GM19467 (cell line): Measurements from ENCODE around the gene THRB.
"Not testable (repeated sequence)": the region's sequence is repeated elsewhere in the genome, so short reads cannot be mapped to it uniquely, and the experiment has no call there.

Source experiments
- ATAC-seq: cut with Tn5 transposase; IDR thresholded peaks from one replicate; pipeline ENCODE4 v1.9.1; 2021; ENCODE audit warnings: mild to moderate bottlenecking, moderate library complexity; ENCODE audit not compliant: unreplicated experiment

Gene THRB

GRCh38 chr3:24128199-24129005 lies 366.2 kb downstream of the THRB start:
- no peak for ATAC-seq

GRCh38 chr3:24123596-24123995 lies 371.1 kb downstream of the THRB start:
- no peak for ATAC-seq

GRCh38 chr3:24120434-24120833 lies 374.2 kb downstream of the THRB start:
- ATAC-seq, result no peak

DNA sequence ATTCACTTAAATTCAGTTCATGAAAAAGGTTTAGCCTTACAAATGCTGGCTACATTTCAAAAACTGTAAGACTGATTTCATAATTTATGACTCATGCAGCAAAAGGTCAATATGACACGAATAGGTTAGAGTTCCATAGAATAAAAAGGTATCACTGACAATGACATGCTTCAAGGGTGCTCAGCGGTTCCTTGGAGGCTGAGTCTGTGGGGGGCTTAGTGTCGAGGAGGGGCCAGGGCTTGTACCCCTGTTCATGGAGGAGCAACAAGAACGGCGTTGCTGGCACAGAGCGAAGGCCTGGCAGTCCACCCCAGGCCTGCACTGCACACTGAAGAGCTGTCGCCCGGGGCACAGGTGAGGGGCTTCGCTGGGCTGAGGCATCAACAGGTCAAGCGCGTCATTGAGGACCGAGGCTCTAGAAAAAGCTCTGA lies 375.3 kb downstream of the THRB start:
- no peak for ATAC-seq

DNA sequence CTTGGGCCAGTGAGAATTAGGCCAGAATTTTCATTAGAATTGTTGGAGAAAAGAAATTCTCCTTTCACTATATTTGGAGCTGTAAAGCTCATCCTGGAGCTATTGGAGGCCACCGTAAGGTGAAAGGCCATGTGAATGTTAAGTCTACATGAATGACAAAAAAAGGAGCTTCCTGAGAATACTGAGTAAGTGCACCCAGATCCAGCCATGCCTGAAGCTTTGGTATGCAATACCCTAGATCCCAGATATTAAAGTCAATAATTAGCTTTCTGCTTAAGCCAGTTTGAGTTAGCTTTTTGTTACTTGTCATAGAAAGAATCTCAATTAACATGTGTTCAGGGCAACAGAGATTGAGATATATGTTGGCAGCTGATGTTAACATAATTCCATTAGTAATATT lies 377.1 kb downstream of the THRB start:
- no peak for ATAC-seq

GRCh38 chr3:24111711-24112110 lies 382.9 kb downstream of the THRB start:
- no peak for ATAC-seq

DNA sequence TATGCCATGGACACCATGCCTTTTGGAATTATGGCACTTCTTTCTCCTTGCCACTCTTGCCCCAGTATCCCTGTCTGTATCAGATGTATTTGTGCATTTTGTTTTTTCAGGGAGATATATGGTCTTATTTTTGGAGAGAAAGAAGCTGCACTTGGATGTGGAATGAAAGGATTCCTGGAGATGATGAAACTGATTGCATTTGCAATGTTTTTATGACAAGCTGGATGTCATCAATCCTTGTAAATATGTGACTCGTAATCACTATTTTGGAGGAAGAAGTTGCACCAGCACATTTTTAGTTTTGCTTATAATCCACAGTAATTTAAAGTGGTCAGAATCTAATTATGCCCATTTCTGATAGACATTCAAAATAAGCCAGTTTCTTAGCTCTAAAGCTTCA lies 384.6 kb downstream of the THRB start:
- ATAC-seq, result no peak

DNA sequence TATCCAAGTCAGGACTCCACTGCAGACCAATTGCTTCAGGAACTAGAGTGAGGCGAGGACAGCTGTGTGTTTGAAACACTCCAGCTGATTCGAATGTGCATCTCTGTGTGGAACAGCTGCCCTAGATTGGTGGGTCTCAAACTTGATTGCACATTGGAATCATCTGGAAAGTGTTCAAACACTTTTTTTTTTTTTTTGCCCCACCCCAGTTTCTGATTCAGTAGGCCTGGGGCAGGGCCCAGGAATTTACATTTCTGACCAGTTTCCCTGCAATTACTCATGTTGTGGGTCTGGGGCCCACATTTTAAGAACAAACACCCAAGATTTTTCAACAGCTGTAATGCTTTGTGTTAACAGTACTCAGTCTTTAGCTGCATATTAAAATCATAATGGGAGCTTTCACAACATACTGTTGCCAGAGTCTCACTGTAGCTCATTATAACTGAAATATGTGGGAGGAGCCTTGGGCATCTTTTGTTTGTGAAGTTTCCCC lies 392.9 kb downstream of the THRB start:
- no peak for ATAC-seq

- ATAC-seq, result no peak
Observed at GRCh38 chr3:24100696-24101402, 393.8 kb downstream of the THRB start.

DNA sequence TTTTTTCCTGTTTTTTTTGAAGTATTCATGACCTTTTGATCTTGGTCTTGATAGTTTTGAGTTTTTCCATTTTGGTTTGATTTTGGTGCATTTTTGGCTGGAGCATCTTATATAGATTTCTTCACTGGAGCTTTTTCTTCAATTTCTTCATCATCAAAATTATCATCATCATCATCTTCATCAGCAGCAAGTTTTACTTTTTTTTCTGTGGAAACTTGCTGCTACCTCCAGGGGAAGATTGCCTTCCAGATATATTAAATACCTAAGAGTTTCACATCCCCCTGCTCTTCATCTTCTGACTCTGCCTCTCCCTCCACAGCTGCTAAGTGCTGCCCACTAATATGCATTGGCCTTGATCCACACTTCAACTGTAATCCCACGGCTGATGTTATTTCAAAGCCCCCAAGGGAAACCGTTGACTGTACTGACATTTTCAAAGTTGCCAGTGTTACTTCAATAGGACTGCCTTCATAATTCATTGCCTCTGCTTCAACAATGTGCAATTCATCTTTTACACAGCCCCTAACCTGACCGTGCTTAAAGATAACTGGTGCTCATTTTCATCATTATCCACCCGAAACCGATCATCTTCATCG lies 397.9 kb downstream of the THRB start:
- no peak for ATAC-seq

GRCh38 chr3:24096271-24096670 lies 398.4 kb downstream of the THRB start:
- no peak for ATAC-seq

DNA sequence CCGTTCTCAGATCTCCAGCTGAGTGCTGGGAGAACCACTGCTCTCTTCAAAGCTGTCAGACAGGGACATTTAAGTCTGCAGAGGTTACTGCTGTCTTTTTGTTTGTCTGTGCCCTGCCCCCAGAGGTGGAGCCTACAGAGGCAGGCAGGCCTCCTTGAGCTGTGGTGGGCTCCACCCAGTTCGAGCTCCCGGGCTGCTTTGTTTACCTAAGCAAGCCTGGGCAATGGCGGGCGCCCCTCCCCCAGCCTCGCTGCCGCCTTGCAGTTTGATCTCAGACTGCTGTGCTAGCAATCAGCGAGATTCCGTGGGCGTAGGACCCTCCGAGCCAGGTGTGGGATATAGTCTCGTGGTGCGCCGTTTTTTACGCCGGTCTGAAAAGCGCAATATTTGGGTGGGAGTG lies 399.8 kb downstream of the THRB start:
- ATAC-seq, result not testable (repeated sequence)

GRCh38 chr3:24088782-24089181 lies 405.9 kb downstream of the THRB start:
- ATAC-seq, result peak; percentile 80

- ATAC-seq, result no peak
Observed at GRCh38 chr3:24087469-24087868, 407.2 kb downstream of the THRB start.

GRCh38 chr3:24086617-24087404 lies 407.8 kb downstream of the THRB start:
- no peak for ATAC-seq

DNA sequence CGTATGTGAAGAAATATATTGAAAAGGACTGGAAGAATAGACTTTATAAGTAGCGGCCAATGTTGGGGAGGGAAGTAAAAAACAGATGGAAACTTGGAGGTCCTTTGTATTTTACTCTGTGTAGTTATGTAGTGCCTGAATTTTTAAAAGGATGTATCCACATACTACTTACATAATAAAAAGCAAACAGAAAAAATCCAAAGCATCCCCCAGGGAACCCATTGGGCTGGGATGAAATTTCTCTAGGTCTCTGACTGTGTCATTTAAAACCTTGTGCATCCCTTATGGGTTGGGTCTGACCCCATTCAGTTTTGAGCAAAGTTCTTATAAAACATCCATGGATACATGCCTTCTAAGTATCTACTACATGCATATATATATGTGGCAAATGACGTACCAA lies 408.4 kb downstream of the THRB start:
- ATAC-seq, result no peak

DNA sequence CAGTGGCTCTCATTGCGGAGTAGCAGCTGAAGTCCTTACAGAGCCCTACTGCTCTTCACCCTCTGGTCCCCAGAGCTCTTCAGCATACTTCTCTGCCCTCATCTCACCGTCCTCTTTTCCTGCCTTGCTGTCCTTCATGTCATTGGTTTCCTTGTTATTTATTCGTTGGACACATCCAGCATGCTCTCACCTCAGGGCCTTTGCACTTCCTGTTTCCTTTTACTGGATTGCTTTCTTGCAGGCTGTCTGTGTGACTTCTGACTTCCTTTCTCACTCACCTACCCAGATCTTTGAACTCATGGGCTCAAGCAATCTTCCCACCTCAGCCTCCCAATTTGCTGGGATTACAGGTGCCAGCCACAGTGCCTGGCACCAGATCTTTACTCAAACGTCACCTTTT lies 422.5 kb downstream of the THRB start:
- ATAC-seq, result no peak

- no peak for ATAC-seq
Observed at GRCh38 chr3:24069045-24069444, 425.6 kb downstream of the THRB start.

DNA sequence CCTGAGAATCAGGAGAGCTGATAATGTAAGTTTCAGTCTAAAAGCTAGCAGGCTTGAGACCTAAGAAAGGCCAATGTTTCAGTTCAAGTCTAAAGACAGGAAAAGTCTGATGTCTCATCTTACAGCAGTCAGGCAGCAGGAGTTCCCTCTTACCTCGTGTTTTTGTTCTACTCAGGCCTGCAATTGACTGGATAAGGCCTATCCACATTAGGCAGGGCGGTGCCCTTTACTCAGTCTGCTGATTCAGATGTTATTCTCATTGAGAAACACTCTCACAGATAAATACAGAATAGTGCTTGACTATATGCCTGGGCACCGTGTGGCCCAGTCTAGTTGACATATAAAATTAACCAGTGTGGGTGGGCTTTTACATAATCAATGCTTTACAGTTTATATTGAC lies 427.2 kb downstream of the THRB start:
- no peak for ATAC-seq
